SH-SY5Y (cell line): ENCODE results near the gene PRDM7.

ENCODE experiments used
- GATA2 ChIP-seq: IDR thresholded peaks from 2 replicates; pipeline ENCODE4 v1.6.1; 2011; ENCODE audit warnings: mild to moderate bottlenecking, low read depth, low read length
- GATA3 ChIP-seq: IDR thresholded peaks from 2 replicates; pipeline ENCODE4 v1.6.1; 2011; ENCODE audit warnings: low read depth, mild to moderate bottlenecking, low read length, moderate library complexity

Gene PRDM7

DNA sequence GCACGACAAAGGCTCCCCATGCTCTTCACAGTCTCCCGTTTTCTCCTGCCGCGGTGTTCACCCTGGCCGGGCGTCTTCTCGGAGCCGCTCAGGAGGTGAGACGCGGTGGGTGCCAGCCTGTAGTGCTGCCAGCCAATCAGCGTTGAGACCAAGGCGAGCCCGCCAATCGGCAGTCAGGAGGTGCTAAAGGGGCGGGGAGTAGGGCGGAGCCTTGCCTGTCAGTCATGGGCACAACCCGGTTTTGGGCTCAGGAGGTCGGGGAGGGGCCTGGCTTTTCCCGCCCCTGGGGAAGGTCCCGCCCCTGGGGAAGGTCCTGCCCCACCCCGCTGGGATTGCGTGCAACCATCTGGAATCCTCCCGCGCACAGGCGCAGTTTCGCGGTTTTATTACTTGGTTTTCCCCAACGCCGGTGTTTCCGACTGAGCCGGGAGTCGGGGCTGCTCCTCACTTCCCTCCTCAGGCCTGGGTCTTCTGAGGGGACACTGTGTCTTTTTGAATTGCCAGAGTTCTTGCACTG, at the start of gene PRDM7:
Gene PRDM7 (minus strand): TSS at position 92 of the 517 bp plus-strand sequence. CDS start 1,421 bp downstream, outside the sequence.
- TF ChIP-seq GATA3 (no peak), GATA2 (no peak)

DNA sequence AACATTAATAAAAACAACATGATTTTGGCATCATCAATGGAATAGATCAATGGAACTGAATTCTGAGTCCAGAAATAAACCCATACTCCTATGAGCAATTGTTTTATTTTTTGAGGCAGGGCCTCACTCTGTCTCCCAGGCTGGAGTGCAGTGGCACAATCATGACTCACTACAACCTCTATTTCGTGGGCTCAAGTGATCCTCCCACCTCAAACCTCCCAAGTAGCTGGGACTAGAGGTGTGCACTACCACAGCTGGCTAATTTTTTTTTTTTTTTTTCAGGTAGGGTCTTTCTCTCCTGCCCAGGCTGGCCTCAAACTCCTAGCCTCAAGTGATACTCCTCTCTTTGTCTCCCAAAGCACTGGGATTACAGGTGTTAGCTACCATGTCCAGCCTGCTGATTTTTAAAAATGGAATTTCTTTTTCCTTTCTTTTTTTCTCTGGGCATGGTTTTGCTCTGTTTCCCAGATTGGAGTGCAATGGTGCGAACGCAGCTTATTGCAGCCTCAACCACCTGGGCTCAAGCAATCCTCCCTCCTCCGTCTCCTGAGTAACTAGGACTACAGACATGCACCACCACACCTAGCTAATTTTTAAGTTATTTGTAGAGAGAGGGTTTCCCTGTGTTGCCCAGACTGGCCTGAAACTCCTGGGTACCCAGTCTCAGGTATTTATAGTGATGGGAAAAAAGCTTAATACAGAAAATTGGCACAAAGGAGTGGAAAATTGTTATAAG, 7.3 kb upstream of the PRDM7 start:
- TF ChIP-seq GATA3 (no peak), GATA2 (no peak)

DNA sequence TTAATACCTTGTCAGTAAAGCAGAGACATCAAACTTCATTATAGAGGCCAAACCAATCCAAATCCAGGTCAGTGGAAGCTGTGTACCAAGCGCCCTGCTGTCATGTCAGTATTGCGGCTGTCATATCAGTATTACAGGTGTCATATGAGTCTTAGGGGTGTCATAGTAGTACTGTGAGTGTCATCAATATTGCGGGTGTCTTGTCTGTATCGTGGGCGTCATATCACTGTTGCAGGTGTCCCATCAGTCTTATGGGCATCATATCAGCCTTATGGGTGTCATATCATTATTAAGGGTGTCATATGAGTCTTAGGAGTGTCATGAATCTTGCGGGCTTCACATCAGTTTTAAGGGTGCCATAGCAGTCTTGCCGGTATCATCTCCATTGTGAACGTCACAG, 6.0 kb upstream of the PRDM7 start:
- TF ChIP-seq GATA3 (no peak), GATA2 (no peak)

DNA sequence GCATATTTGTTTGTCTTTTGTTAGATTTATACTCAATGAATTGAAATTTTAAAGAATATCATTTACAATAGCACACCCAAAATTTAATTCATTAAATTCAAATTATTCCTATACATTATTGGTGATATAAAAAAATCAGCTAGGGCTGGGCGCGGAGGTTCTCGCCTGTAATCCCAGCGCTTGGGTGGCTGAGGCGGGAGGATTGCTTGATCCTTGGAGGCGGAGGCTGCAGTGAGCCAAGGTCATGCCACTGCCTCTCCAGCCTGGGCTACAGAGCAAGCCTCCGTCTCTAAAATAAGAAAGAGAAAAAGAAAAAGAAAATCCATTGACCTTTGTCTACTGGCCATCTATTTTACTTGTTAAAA, 4.5 kb upstream of the PRDM7 start:
- TF ChIP-seq GATA3 (no peak), GATA2 (no peak)

DNA sequence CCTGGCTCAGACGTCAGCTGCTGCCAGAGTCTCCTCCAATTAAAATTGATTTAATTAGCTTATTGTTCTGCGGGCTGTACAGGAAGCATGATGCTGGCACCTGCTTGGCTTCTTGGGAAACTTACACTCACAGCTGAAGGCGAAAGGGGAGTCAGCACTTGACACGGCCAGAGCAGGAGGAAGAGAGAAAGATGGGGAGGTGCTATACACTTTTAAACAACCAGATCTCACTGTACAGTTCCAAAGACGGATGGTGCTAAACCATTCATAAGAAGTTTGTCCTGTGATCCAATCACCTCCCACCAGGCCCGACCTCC, 1.4 kb upstream of the PRDM7 start:
- TF ChIP-seq GATA3 (no peak), GATA2 (no peak)

DNA sequence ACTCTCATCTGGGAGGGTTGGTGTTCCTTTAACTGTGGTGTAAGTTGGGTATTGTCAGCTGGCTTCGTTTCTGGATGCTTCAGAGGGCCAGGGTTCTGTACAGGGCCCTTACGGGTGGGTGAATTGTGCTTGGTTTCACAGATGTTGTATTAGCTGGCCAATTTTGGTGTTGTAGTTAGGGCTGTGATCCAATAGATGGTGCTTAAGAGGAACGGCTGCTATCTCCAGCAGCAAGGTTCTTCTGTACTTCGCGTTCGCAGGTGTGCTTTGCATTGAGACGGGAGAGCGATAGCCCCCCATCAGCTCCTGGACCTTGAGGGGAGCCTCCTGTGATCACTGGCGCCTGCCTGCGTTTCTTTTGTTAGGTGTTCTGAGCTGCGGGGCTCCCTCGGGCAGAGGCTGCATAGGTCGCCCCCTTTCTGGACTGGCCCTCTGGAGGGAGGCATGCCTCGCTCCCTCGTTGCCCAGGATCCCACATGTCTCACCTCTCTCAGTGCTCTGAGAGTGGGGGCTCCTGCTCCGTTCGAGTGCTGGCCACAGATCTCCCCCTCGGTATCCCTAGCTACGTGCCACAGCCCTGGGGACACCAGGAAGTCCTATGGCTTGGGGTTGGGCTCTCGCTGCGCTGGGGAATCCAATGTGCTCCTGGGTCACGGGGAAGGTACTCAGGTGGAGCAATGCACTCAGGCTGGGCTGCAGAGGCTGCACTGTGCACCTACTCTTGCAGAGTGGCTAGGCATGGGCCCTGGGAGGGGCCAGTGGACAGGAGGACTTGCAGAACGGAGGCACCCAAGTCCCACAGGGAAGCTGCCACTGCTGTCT, 837 bp upstream of the PRDM7 start:
- no peak for TF ChIP-seq GATA3
- TF ChIP-seq GATA2 = no peak

DNA sequence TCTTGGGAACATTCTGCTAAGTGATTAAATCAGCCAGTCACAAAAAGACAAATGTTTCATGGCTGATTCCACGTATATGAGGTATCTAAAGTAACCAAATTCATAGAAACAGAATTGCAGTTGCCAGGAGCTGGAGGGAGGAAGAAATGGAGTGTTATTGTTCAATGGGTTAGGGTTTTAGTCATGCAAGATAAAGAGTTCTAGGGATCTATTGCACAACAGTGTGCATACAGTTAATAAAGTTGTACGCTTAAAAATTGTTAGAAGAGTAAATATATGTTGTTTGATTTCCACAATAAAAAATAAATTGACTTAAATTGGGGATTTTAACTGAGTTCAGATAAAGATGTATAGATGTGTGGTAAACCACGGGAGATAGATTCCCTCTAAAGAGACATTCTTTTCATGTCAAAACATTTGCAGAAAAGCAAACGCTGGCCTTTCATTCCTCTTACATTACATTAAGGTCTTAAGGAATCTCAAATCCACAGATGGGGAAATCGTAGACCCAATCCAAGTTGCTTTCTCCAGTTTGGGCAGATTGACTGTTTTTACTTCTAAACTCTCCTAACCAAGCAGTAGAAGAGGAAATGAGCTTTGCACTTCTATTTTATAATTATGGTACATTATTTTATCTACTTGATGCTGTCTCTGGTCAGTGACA, 4.6 kb downstream of the PRDM7 start:
- TF ChIP-seq GATA3 (no peak), GATA2 (no peak)

DNA sequence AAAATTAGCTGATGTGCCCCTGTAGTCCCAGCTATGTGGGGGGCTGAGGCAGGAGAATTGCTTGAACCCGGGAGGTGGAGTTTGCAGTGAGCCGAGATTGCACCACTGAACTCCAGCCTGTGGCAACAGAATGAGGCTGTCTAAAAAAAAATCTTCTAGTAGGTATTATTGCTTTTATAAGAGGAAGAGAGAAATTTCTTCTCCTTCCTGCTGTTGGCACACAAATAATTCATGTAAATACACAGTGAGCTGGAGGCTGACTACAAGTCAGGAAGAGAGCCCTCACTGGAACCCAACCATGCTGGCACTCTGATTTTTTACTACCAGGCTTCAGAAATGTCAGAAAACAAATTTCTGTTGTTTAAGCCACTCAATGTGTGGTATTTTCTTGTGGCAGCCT, 6.7 kb downstream of the PRDM7 start:
- TF ChIP-seq GATA2 (no peak), GATA3 (no peak)

DNA sequence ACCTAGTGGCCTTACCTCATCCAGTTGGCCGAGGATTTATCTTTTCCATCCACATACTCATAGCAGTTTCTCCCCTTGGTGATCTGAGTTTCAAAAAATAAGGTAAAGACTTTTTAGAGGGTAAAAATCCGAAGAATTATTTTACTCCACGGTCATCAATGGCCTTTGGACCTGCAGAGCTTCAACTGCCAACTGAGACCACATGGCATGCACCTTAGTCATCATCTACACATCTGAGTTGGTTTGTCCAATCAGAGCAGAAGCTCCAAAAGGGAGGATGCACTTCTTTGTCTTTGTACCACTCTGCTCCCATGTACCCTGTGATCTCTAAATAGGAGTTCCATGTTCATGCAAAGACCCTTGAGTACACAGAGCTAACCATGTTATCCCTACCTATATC, 15.7 kb downstream of the PRDM7 start:
- TF ChIP-seq GATA3 (no peak), GATA2 (no peak)

DNA sequence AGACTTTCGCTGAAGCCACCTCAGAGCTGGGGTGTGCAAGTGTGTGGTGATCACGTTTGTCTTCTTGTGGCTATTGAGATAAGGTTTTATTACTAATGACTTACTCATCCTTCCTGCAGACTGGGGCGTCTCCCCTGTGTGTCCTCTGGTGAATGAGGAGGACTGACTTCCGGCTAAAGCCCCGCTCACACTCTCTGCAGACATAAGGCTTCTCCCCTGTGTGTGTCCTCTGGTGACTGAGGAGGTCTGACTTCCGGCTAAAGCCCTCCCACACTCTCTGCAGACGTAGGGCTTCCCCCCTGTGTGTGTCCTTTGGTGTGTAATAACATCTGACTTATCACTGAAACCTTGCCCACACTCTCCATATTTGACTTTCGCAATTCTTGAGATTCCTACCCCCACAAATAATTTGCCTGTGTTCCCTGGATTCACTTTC, 19.4 kb downstream of the PRDM7 start:
- no peak for TF ChIP-seq GATA2

DNA sequence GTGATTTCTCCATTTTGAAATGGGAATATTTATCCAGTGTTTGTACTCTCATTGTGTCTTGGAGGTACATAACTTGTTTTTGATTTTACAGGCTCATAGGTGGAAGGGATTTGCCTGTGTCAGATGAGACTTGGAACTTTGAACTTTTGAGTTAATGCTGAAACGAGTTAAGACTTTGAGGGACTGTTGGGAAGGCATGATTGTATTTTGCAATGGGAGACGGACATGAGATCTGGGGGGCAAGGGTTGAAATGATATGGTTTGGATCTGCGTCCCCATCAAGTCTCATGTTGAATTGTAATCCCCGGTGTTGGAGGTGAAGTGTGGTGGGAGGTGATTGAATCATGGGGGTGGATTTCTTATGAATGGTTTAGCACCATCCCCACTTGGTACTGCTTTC, 21.8 kb downstream of the PRDM7 start:
- TF ChIP-seq GATA3 (no peak), GATA2 (no peak)

DNA sequence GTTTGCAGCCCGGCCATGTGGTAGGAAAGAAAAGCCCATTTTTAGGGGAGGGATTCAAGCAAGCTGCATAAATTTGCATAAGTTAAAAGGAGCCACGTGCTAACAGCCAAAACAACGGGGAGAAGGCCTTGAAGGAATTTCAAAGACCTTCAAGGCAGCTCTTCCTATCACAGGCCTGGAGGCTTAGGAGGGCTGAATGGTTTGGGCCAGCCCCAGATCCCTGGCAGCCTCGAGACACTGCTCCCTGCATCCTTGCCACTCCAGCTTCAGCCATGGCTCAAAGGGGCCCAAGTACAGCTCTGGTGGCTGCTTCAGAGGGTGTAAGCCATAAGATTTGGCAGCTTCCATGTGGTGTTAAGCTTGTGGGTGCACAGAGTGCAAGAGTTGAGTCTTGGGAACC, 22.6 kb downstream of the PRDM7 start:
- TF ChIP-seq GATA3 = no peak
- TF ChIP-seq GATA2 = no peak

DNA sequence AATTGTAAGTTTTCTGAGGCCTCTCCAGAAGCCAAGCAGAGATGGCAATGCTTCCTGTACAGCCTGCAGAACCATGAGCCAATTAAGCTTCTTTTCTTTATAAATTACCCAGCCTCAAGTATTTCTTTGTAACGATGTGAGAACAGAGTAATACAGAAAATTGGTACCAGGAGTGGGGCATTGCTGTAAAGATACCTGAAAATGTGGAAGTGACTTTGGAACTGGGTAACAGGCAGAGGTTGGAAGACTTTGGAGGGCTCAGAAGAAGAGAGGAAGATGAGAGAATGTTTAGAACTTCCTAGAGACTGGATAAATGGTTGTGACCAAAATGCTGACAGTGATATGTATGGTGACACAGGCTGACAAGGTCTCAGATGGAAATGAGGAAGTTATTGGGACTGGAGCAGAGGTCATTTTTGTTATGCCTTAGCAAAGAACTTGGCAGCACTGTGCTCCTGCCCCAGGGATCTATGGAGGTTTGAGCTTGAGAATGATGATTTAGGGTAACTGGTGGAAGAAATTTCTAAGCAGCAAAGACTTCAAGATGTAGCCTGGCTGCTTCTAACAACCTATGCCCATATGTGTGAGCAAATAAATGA, 23.1 kb downstream of the PRDM7 start:
- TF ChIP-seq GATA3 (no peak), GATA2 (no peak)

DNA sequence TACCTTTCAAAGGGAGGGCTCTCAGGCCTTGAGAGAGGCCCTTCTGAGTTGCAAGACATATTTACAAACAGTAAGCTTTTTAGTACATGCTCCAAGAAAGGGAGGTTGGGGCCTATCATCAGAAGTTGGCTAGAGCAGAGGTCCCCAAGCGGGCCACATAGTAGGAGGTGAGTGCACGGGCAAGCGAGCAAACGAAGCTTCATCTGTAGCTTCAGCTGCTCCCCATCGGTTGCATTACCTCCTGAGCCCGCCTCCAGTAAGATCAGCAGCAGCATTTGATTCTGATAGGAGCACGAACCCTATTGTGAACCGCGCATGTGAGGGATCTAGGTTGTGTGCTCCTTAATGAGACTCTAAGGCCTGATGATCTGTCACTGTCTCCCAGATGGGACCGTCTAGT, 26.2 kb downstream of the PRDM7 start:
- TF ChIP-seq GATA3 (no peak), GATA2 (no peak)

DNA sequence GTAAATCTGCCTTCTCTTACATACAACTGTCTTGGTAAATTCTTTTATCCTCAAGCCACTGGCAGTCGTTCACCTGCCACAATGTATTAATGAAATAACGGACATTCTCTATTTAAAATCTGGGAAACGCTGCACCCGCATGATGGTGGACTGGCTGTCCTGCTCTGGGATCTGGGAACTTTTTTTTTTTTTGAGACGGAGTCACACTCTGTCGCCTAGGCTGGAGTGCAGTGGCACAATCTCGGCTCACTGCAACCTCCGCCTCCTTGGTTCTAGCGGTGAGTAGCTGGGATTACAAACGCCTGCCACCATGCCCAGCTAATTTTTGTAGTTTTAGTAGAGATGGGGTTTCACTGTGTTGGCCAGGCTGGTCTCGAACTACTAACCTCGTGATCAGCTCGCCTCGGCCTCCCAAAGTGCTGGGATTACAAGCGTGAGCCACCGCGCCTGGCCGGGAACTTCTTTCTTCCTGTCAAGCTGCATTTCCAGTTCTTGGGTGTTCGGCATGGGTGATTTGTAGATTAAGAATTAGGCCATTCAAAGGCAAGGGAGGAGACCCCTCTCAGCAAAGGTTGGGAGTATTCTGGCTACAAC, 28.3 kb downstream of the PRDM7 start:
- TF ChIP-seq GATA2 (no peak), GATA3 (no peak)
